ENCODE measurements around the gene PXDN. TPM values are rescaled to one million over a fixed set of nuclear protein-coding genes. Genes with fewer than 3 reads are reported as not detected.

PXDN gene
- total and polyA plus RNA-seq, 2 of the 13 experiments (the other 11 are each of a cell fraction or from before 2014, with no cell fraction given): not detected

DNA sequence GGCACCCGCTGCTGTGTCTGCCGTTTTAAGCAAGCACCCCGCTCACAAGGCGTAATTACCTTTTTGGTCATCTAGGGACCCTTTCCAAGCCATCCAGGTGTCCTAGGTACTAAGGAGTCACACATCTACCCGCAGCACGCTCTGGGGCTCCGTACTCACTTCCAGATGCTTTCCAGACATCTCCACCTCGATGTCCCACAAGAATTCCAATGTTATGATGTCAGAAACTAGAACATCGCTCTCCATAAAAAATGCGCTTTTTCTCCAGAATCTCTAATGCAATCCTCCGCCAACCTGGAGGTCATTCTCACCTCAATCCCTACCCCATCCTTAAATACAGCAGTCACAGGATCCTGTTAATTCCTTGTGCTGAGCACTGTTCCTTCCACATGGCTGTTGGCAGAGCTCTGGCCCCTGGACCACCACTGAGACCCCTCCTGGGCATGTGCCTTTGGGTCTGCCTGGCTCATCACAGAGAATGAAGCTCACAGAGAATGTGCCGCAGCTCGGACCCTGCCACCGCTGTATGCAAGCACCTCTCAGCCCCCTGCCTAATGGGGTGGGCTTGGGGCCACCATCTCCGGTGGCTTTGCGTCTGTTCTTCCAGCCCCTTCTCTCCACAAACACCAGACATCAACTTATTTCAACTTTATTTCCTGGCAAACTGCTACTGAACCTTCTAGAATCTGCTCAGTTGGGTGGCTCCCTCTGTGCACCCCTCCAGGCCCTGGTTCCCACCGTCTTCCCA lies 4.6 kb upstream of the PXDN start (continued):
- TF ChIP-seq, protein P1, sequence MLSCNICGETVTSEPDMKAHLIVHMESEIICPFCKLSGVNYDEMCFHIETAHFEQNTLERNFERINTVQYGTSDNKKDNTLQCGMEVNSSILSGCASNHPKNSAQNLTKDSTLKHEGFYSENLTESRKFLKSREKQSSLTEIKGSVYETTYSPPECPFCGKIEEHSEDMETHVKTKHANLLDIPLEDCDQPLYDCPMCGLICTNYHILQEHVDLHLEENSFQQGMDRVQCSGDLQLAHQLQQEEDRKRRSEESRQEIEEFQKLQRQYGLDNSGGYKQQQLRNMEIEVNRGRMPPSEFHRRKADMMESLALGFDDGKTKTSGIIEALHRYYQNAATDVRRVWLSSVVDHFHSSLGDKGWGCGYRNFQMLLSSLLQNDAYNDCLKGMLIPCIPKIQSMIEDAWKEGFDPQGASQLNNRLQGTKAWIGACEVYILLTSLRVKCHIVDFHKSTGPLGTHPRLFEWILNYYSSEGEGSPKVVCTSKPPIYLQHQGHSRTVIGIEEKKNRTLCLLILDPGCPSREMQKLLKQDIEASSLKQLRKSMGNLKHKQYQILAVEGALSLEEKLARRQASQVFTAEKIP (CRISPR knock-in tag; IDR thresholded peaks at IDR 0.05; ENCODE audit: borderline replicate concordance): no peak
- TF ChIP-seq, protein P2, sequence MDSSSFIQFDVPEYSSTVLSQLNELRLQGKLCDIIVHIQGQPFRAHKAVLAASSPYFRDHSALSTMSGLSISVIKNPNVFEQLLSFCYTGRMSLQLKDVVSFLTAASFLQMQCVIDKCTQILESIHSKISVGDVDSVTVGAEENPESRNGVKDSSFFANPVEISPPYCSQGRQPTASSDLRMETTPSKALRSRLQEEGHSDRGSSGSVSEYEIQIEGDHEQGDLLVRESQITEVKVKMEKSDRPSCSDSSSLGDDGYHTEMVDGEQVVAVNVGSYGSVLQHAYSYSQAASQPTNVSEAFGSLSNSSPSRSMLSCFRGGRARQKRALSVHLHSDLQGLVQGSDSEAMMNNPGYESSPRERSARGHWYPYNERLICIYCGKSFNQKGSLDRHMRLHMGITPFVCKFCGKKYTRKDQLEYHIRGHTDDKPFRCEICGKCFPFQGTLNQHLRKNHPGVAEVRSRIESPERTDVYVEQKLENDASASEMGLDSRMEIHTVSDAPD (CRISPR knock-in tag; IDR thresholded peaks at IDR 0.05): no peak
- TF ChIP-seq, protein P3, sequence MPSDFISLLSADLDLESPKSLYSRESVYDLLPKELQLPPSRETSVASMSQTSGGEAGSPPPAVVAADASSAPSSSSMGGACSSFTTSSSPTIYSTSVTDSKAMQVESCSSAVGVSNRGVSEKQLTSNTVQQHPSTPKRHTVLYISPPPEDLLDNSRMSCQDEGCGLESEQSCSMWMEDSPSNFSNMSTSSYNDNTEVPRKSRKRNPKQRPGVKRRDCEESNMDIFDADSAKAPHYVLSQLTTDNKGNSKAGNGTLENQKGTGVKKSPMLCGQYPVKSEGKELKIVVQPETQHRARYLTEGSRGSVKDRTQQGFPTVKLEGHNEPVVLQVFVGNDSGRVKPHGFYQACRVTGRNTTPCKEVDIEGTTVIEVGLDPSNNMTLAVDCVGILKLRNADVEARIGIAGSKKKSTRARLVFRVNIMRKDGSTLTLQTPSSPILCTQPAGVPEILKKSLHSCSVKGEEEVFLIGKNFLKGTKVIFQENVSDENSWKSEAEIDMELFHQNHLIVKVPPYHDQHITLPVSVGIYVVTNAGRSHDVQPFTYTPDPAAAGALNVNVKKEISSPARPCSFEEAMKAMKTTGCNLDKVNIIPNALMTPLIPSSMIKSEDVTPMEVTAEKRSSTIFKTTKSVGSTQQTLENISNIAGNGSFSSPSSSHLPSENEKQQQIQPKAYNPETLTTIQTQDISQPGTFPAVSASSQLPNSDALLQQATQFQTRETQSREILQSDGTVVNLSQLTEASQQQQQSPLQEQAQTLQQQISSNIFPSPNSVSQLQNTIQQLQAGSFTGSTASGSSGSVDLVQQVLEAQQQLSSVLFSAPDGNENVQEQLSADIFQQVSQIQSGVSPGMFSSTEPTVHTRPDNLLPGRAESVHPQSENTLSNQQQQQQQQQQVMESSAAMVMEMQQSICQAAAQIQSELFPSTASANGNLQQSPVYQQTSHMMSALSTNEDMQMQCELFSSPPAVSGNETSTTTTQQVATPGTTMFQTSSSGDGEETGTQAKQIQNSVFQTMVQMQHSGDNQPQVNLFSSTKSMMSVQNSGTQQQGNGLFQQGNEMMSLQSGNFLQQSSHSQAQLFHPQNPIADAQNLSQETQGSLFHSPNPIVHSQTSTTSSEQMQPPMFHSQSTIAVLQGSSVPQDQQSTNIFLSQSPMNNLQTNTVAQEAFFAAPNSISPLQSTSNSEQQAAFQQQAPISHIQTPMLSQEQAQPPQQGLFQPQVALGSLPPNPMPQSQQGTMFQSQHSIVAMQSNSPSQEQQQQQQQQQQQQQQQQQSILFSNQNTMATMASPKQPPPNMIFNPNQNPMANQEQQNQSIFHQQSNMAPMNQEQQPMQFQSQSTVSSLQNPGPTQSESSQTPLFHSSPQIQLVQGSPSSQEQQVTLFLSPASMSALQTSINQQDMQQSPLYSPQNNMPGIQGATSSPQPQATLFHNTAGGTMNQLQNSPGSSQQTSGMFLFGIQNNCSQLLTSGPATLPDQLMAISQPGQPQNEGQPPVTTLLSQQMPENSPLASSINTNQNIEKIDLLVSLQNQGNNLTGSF (CRISPR knock-in tag; IDR thresholded peaks at IDR 0.05): no peak
